Prostate gland (tissue), 2 donors: ENCODE data around the gene RIT2.

Source experiments
- POLR2A ChIP-seq: fragments of 450-650 bp; IDR thresholded peaks from one replicate; pipeline ENCODE4 v1.6.1; 2016; ENCODE audit warnings: antibody characterized with exemption, mild to moderate bottlenecking
- POLR2AphosphoS5 ChIP-seq: sonication (generic); formaldehyde crosslinking; IDR thresholded peaks from one replicate; pipeline ENCODE4 v1.6.1; 2017; ENCODE audit warnings: antibody characterized with exemption
- TF ChIP-seq, protein P1 (sequence below), 4 experiments: fragments of 200-600 bp in 2 of 4; fragments of 450-650 bp in 2 of 4; sonication (generic) in 2 of 4; IDR thresholded peaks; 1 replicate in 3 of 4; 2 replicates in 1 of 4; pipeline ENCODE4 v1.5.1; 2016 to 2019; ENCODE audit warnings: antibody characterized with exemption in 4 of 4, mild to moderate bottlenecking in 2 of 4, moderate library complexity in 2 of 4

DNA sequence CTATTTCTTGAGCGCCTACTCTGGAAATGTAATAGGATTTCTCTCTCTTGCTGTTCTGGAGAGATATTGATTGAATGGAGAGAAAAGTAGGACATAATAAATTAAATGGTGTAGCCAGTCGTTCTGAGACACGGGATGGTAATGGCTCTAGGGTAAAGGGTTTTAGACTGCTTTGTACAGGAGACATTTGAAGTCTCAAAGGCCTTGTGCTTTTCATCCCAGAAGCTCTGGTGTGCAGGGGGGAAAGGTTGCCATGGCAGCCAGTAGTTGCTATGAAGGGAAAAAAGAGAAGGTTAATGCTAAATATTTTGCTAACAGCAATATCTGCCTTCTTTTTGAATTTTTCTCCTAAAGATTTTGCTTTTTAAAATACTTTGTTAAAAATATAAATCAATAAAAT, 359.3 kb downstream of the RIT2 start:
- TF ChIP-seq POLR2A: no peak
- TF ChIP-seq, protein P1, sequence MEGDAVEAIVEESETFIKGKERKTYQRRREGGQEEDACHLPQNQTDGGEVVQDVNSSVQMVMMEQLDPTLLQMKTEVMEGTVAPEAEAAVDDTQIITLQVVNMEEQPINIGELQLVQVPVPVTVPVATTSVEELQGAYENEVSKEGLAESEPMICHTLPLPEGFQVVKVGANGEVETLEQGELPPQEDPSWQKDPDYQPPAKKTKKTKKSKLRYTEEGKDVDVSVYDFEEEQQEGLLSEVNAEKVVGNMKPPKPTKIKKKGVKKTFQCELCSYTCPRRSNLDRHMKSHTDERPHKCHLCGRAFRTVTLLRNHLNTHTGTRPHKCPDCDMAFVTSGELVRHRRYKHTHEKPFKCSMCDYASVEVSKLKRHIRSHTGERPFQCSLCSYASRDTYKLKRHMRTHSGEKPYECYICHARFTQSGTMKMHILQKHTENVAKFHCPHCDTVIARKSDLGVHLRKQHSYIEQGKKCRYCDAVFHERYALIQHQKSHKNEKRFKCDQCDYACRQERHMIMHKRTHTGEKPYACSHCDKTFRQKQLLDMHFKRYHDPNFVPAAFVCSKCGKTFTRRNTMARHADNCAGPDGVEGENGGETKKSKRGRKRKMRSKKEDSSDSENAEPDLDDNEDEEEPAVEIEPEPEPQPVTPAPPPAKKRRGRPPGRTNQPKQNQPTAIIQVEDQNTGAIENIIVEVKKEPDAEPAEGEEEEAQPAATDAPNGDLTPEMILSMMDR (IDR thresholded peaks at IDR 0.05): no peak
- no peak for TF ChIP-seq POLR2AphosphoS5
